HepG2 (cell line): ENCODE results near the gene CERS4. TPM values are rescaled to one million over a fixed set of nuclear protein-coding genes. Genes with fewer than 3 reads are reported as not detected.

Experiments
- AGO1 ChIP-seq: fragments of 200-400 bp; formaldehyde crosslinking; IDR thresholded peaks from 2 replicates; pipeline ENCODE4 v1.6.1; 2017; ENCODE audit warnings: mild to moderate bottlenecking, low read depth, low read length, moderate library complexity; ENCODE audit not compliant: poor library complexity, severe bottlenecking
- FIP1L1 ChIP-seq: fragments of 200-400 bp; formaldehyde crosslinking; IDR thresholded peaks from 2 replicates; pipeline ENCODE4 v1.6.1; 2018; ENCODE audit warnings: low read depth, mild to moderate bottlenecking, low read length, moderate library complexity, borderline replicate concordance; ENCODE audit not compliant: insufficient read depth
- GABPB1 ChIP-seq: IDR thresholded peaks from 2 replicates; pipeline ENCODE4 v1.6.1; 2016; ENCODE audit warnings: mild to moderate bottlenecking, missing genetic modification reagents, moderate library complexity, missing compliant biosample characterization
- HNRNPL ChIP-seq: fragments of 200-400 bp; formaldehyde crosslinking; IDR thresholded peaks from 2 replicates; pipeline ENCODE4 v1.6.1; 2017; ENCODE audit warnings: mild to moderate bottlenecking, low read depth, low read length
- HOXA7 ChIP-seq: sonication (generic); formaldehyde crosslinking; IDR thresholded peaks from 2 replicates; pipeline ENCODE4 v1.8.1; 2022; ENCODE audit warnings: mild to moderate bottlenecking, missing genetic modification reagents, moderate library complexity
- KAT2B ChIP-seq: fragments of 150-350 bp; IDR thresholded peaks from 2 replicates; pipeline ENCODE4 v1.6.1; 2014; ENCODE audit warnings: low read depth, low read length, borderline replicate concordance
- KLF16 ChIP-seq, 2 experiments: sonication (generic) in 1 of 2; formaldehyde crosslinking in 1 of 2; IDR thresholded peaks; 2 replicates each; pipeline versions ENCODE4 v1.6.1 to v1.8.0; 2016 to 2023; ENCODE audit warnings: missing genetic modification reagents in 2 of 2, missing compliant biosample characterization in 1 of 2
- MAFG ChIP-seq: sonication (generic); formaldehyde crosslinking; IDR thresholded peaks from 2 replicates; pipeline ENCODE4 v1.5.1; 2020; ENCODE audit warnings: mild to moderate bottlenecking, missing genetic modification reagents
- ZMYM4 ChIP-seq: sonication (generic); formaldehyde crosslinking; IDR thresholded peaks from 2 replicates; pipeline ENCODE4 v1.8.1; 2023; ENCODE audit warnings: mild to moderate bottlenecking, missing genetic modification reagents
- ZNF124 ChIP-seq: sonication (generic); formaldehyde crosslinking; IDR thresholded peaks from 2 replicates; pipeline ENCODE4 v1.4.0; 2020; ENCODE audit warnings: missing genetic modification reagents
- ZNF160 ChIP-seq: sonication (generic); formaldehyde crosslinking; IDR thresholded peaks from 2 replicates; pipeline ENCODE4 v1.8.0; 2022; ENCODE audit warnings: mild to moderate bottlenecking, inconsistent platforms, missing genetic modification reagents
- ZNF282 ChIP-seq: fragments of 450-650 bp; IDR thresholded peaks from 2 replicates; pipeline ENCODE4 v1.6.1; 2018; ENCODE audit not compliant: partially characterized antibody
- ZNF468 ChIP-seq: sonication (generic); formaldehyde crosslinking; IDR thresholded peaks from 2 replicates; pipeline ENCODE4 v1.8.0; 2022; ENCODE audit warnings: mild to moderate bottlenecking, moderate library complexity, missing genetic modification reagents
- ZNF549 ChIP-seq: sonication (generic); formaldehyde crosslinking; IDR thresholded peaks from 2 replicates; pipeline ENCODE4 v1.5.0; 2020; ENCODE audit warnings: missing genetic modification reagents
- polyA plus RNA-seq, 8 experiments: library from polyadenylated mRNA; depleted of rRNA in 3 of 8; stranded (reverse) in 7 of 8; unstranded in 1 of 8; fragments of >200 nt; fragmentation: Illumina TruSeq in 4 of 8; extraction: Trizol in 4 of 8; gene quantifications; 2 replicates each; pipeline versions ENCODE4 v1.2.1 to v1.2.3, GENCODE V29; 2011 to 2016; ENCODE audit warnings: low read depth in 4 of 8, missing spikeins in 1 of 8, mixed read lengths in 1 of 8; ENCODE audit not compliant: insufficient read depth in 1 of 8
- total RNA-seq, 5 experiments: library from RNA; depleted of rRNA; stranded (reverse); fragments of >200 nt; fragmentation: Illumina TruSeq; extraction: Trizol; gene quantifications; 2 replicates each; pipeline ENCODE4 v1.2.3, GENCODE V29; 2016; ENCODE audit warnings: low read depth in 1 of 5
- TF ChIP-seq, protein P1 (sequence below): sonication (generic); formaldehyde crosslinking; IDR thresholded peaks from 2 replicates; pipeline ENCODE4 v1.8.1; 2023; ENCODE audit warnings: mild to moderate bottlenecking, inconsistent platforms, moderate library complexity, missing genetic modification reagents, borderline replicate concordance
- TF ChIP-seq, protein P2 (sequence below): sonication (generic); formaldehyde crosslinking; IDR thresholded peaks from 2 replicates; pipeline ENCODE4 v1.9.0; 2021; ENCODE audit warnings: missing genetic modification reagents, borderline replicate concordance
- TF ChIP-seq, protein P3 (sequence below): sonication (generic); formaldehyde crosslinking; IDR thresholded peaks from 2 replicates; pipeline ENCODE4 v1.8.0; 2023; ENCODE audit warnings: mild to moderate bottlenecking, missing genetic modification reagents

CERS4 gene
- total and polyA plus RNA-seq, 2 of the 13 experiments (the other 11 are each of a cell fraction or from before 2014, with no cell fraction given), result 74.7 to 83.5 TPM

DNA sequence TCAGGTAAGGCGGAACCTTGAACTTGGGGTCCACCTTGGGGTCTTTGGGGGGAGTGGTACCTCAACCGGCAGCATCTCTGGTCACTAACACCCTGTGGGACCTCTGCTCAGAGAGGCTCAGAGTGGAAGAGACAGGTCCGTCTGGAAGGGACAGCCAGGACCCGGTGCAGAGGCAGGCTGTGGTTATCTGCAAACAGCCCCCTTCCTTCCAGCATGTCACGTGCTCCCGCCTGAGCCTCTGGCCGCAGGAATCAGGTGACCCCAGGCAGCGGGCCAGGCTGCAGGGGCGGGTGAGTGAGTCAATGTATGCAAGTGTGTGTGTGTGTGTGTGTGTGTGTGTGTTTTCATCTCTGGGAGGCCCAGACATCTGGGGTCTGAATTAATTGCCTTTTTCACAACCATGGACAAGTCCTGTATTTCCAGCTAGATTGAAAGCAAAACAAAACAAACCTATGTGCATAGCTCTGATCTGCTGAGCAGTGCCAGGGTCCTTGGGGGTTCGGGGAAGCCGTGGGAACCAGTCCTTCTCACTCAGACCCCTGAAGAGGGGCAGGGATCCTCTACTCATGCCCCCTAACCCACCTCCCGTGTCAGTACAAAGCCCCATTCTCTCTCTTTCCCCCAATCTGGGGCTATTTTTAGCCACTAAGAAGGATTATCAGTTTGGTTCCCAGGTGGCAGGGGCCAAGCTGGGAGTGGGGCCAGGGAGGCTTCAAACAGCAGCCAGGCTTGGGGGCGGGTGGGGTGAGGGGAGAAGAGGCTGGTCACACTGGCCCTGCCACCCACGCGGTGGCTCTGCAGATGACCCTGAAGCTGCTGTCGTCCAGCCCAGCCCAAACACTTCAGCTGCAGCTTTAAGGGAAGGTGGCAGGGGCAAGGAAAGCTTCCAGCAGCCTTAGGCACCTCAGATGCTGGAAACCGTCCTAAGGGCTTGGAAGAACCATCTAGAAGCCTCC lies 31.4 kb downstream of the CERS4 start (continued):
- TF ChIP-seq, protein P1, sequence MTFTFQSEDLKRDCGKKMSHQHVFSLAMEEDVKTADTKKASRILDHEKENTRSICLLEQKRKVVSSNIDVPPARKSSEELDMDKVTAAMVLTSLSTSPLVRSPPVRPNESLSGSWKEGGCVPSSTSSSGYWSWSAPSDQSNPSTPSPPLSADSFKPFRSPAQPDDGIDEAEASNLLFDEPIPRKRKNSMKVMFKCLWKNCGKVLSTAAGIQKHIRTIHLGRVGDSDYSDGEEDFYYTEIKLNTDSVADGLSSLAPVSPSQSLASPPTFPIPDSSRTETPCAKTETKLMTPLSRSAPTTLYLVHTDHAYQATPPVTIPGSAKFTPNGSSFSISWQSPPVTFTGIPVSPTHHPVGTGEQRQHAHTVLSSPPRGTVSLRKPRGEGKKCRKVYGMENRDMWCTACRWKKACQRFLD (CRISPR knock-in tag), result no peak
- TF ChIP-seq GABPB1, result peak; percentile 50
- TF ChIP-seq KAT2B, result no peak
- TF ChIP-seq, protein P2, sequence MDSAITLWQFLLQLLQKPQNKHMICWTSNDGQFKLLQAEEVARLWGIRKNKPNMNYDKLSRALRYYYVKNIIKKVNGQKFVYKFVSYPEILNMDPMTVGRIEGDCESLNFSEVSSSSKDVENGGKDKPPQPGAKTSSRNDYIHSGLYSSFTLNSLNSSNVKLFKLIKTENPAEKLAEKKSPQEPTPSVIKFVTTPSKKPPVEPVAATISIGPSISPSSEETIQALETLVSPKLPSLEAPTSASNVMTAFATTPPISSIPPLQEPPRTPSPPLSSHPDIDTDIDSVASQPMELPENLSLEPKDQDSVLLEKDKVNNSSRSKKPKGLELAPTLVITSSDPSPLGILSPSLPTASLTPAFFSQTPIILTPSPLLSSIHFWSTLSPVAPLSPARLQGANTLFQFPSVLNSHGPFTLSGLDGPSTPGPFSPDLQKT (CRISPR knock-in tag), result no peak
- peak; percentile 31 for TF ChIP-seq AGO1
- no peak for TF ChIP-seq ZNF282
- TF ChIP-seq HOXA7 (CRISPR knock-in tag), result no peak
- TF ChIP-seq HNRNPL, result 0 out of 2 replicates have a peak, but pooled peaks have one; percentile 69
- no peak for TF ChIP-seq KLF16 (CRISPR knock-in tag; IDR thresholded peaks at IDR 0.05)
- TF ChIP-seq MAFG (CRISPR knock-in tag), result no peak
- TF ChIP-seq ZNF468, result no peak
- no peak for TF ChIP-seq ZNF124
- TF ChIP-seq, protein P3, sequence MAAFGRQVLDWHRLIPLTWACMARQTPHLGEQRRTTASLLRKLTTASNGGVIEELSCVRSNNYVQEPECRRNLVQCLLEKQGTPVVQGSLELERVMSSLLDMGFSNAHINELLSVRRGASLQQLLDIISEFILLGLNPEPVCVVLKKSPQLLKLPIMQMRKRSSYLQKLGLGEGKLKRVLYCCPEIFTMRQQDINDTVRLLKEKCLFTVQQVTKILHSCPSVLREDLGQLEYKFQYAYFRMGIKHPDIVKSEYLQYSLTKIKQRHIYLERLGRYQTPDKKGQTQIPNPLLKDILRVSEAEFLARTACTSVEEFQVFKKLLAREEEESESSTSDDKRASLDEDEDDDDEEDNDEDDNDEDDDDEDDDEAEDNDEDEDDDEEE (CRISPR knock-in tag), result no peak
- TF ChIP-seq ZNF160 (CRISPR knock-in tag), result no peak
- 0 out of 2 replicates have a peak, but pooled peaks have one; percentile 86 for TF ChIP-seq FIP1L1
- TF ChIP-seq ZNF549 (CRISPR knock-in tag), result no peak
- TF ChIP-seq ZMYM4 (CRISPR knock-in tag), result peak; percentile 86
